HepG2 (cell line): ENCODE data around the gene LRRC45. TPM values are rescaled to one million over a fixed set of nuclear protein-coding genes. Genes with fewer than 3 reads are reported as not detected.

Source experiments
- ATRX ChIP-seq: sonication (generic); formaldehyde crosslinking; IDR thresholded peaks from 2 replicates; pipeline ENCODE4 v1.4.0; 2020; ENCODE audit warnings: missing genetic modification reagents, borderline replicate concordance
- ELF4 ChIP-seq: sonication (generic); formaldehyde crosslinking; IDR thresholded peaks from 2 replicates; pipeline ENCODE4 v1.5.0; 2020; ENCODE audit warnings: missing genetic modification reagents, mild to moderate bottlenecking, moderate library complexity, borderline replicate concordance
- ESRRA ChIP-seq: sonication (generic); formaldehyde crosslinking; IDR thresholded peaks from 2 replicates; pipeline ENCODE4 v1.5.1; 2020; ENCODE audit warnings: mild to moderate bottlenecking, low read depth, missing genetic modification reagents
- HOMEZ ChIP-seq: IDR thresholded peaks from 2 replicates; pipeline ENCODE4 v1.6.1; 2016; ENCODE audit warnings: low read depth
- MIXL1 ChIP-seq: IDR thresholded peaks from 2 replicates; pipeline ENCODE4 v1.6.1; 2016
- NFYC ChIP-seq: IDR thresholded peaks from 2 replicates; pipeline ENCODE4 v1.6.1; 2016; ENCODE audit warnings: missing genetic modification reagents, missing compliant biosample characterization
- RXRB ChIP-seq: IDR thresholded peaks from 2 replicates; pipeline ENCODE4 v1.6.1; 2016; ENCODE audit warnings: borderline replicate concordance, missing genetic modification reagents, missing compliant biosample characterization
- THYN1 ChIP-seq: sonication (generic); formaldehyde crosslinking; IDR thresholded peaks from 2 replicates; pipeline ENCODE4 v1.8.1; 2023; ENCODE audit warnings: low read depth, mild to moderate bottlenecking, moderate library complexity, missing genetic modification reagents, borderline replicate concordance
- TP53 ChIP-seq: sonication (generic); formaldehyde crosslinking; conservative IDR thresholded peaks from 2 replicates; pipeline ENCODE4 v1.4.0; 2020; ENCODE audit warnings: missing genetic modification reagents
- ZBTB25 ChIP-seq: IDR thresholded peaks from 2 replicates; pipeline ENCODE4 v1.6.1; 2018; ENCODE audit warnings: missing genetic modification reagents
- ZNF20 ChIP-seq: sonication (generic); formaldehyde crosslinking; IDR thresholded peaks from 2 replicates; pipeline ENCODE4 v1.4.0; 2020; ENCODE audit warnings: mild to moderate bottlenecking, moderate library complexity, missing genetic modification reagents
- ZNF225 ChIP-seq: sonication (generic); formaldehyde crosslinking; IDR thresholded peaks from 2 replicates; pipeline ENCODE4 v1.4.0; 2020; ENCODE audit warnings: mild to moderate bottlenecking, missing genetic modification reagents
- ZNF556 ChIP-seq: sonication (generic); formaldehyde crosslinking; IDR thresholded peaks from 2 replicates; pipeline ENCODE4 v1.4.0; 2020; ENCODE audit warnings: mild to moderate bottlenecking, missing genetic modification reagents, borderline replicate concordance
- polyA plus RNA-seq, 8 experiments: library from polyadenylated mRNA; depleted of rRNA in 3 of 8; stranded (reverse) in 7 of 8; unstranded in 1 of 8; fragments of >200 nt; fragmentation: Illumina TruSeq in 4 of 8; extraction: Trizol in 4 of 8; gene quantifications; 2 replicates each; pipeline versions ENCODE4 v1.2.1 to v1.2.3, GENCODE V29; 2011 to 2016; ENCODE audit warnings: low read depth in 4 of 8, missing spikeins in 1 of 8, mixed read lengths in 1 of 8; ENCODE audit not compliant: insufficient read depth in 1 of 8
- total RNA-seq, 5 experiments: library from RNA; depleted of rRNA; stranded (reverse); fragments of >200 nt; fragmentation: Illumina TruSeq; extraction: Trizol; gene quantifications; 2 replicates each; pipeline ENCODE4 v1.2.3, GENCODE V29; 2016; ENCODE audit warnings: low read depth in 1 of 5
- TF ChIP-seq, protein P1 (sequence below): sonication (generic); formaldehyde crosslinking; IDR thresholded peaks from 2 replicates; pipeline ENCODE4 v1.4.0; 2020; ENCODE audit warnings: mild to moderate bottlenecking, missing genetic modification reagents
- TF ChIP-seq, protein P2 (sequence below): sonication (generic); formaldehyde crosslinking; IDR thresholded peaks from 2 replicates; pipeline ENCODE4 v1.4.0; 2020; ENCODE audit warnings: mild to moderate bottlenecking, missing genetic modification reagents

Gene LRRC45
- total and polyA plus RNA-seq, 2 of the 13 experiments (the other 11 are each of a cell fraction or from before 2014, with no cell fraction given) = 11.6 to 48.1 TPM

DNA sequence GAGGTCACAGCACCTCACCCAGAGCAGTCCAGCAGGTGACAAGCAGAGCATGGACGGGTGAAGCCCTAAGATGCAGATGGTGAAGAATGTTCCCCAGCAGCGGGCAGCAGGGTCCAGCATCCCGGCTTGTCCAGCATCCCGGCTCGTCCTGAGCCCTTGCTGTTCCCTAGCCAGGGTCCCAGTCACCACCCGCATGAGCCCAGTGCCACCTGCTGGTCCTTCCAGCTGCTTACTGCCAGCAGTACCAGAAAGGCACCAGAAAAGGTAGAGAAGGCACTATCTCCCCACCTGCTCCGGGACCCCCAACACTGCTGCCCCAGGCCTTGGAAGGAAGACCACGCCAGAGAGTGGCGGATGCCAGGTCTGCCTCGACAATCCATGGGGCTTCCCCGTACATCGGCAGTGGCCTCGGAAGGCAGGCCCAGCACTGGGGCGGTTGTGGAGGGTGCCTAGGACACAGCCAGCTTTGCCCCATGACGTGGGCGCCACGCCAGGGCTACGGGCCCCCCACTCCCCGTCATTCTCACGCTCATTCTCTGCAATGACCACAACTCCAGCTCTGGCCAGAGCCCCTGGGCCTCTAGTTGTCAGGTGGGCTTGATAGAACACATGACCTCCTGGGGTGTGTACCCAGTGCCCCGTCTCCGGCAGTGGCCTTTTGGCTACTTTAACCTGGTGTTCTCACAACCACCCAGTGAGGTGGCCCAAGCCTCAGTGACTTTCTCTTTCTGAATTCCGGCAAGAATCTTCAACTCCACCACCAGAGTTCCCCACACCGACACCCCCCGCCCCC, 1.8 kb upstream of the LRRC45 start (continued):
- TF ChIP-seq TP53 (CRISPR knock-in tag) = peak; percentile 73; the same call in 1 of the 2 replicates
- TF ChIP-seq RXRB (CRISPR knock-in tag) = peak; percentile 65
- no peak; the same call in 1 of the 2 replicates for TF ChIP-seq MIXL1 (CRISPR knock-in tag)
- no peak for TF ChIP-seq ELF4 (CRISPR knock-in tag)
- TF ChIP-seq, protein P1, sequence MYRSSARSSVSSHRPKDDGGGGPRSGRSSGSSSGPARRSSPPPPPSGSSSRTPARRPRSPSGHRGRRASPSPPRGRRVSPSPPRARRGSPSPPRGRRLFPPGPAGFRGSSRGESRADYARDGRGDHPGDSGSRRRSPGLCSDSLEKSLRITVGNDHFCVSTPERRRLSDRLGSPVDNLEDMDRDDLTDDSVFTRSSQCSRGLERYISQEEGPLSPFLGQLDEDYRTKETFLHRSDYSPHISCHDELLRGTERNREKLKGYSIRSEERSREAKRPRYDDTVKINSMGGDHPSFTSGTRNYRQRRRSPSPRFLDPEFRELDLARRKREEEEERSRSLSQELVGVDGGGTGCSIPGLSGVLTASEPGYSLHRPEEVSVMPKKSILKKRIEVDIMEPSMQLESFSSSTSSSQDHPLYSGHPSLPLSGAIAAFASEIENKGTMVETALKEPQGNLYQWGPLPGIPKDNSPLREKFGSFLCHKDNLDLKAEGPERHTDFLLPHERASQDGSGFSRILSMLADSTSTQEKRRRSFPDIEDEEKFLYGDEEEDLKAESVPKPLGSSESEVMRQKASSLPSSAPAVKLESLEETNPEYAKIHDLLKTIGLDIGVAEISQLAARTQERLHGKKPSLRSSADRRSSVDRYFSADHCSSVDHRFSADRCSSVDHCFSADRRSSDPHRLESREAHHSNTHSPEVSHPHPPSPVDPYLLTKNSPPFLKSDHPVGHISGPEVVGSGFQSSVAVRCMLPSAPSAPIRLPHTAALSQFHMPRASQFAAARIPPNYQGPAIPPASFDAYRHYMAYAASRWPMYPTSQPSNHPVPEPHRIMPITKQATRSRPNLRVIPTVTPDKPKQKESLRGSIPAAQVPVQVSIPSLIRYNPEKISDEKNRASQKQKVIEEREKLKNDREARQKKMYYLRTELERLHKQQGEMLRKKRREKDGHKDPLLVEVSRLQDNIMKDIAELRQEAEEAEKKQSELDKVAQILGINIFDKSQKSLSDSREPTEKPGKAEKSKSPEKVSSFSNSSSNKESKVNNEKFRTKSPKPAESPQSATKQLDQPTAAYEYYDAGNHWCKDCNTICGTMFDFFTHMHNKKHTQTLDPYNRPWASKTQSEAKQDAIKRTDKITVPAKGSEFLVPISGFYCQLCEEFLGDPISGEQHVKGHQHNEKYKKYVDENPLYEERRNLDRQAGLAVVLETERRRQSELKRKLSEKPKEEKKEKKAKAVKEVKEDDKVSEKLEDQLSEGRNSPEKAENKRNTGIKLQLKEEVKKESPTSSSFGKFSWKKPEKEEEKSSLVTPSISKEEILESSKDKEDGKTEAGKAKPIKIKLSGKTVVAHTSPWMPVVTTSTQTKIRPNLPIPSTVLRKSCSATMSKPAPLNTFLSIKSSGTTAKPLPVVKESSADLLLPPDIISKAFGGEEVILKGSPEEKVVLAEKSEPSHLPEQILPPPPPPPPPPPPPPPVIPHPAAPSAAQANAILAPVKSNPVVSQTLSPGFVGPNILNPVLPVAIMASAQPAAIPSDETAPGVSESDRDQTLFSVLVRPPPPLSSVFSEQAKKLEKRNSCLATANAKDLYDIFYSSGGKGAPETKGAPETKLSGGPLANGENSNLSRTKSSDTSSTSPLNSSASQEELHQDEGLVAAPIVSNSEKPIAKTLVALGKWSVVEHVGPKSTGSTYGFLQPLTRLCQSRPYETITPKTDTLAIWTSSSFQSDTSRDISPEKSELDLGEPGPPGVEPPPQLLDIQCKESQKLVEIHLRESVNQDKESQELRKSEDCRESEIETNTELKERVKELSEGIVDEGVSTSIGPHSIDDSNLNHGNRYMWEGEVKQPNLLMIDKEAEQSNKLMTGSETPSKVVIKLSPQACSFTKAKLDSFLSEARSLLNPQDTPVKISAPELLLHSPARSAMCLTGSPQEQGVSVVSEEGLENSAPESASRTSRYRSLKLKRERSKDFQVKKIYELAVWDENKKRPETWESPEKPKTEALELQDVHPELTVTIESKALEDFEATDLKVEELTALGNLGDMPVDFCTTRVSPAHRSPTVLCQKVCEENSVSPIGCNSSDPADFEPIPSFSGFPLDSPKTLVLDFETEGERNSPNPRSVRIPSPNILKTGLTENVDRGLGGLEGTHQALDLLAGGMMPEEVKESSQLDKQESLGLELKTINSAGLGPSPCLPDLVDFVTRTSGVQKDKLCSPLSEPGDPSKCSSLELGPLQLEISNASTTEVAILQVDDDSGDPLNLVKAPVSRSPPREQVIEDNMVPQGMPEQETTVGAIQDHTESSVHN (CRISPR knock-in tag) = peak; percentile 70; the same call in 1 of the 2 replicates
- no peak for TF ChIP-seq ZNF556 (CRISPR knock-in tag)
- no peak; the same call in 1 of the 2 replicates for TF ChIP-seq HOMEZ
- TF ChIP-seq ZNF225 (CRISPR knock-in tag) = 0 out of 2 replicates have a peak, but pooled peaks have one; percentile 57
- no peak; the same call in 1 of the 2 replicates for TF ChIP-seq ESRRA
- peak; percentile 42; the same call in 1 of the 2 replicates for TF ChIP-seq NFYC (CRISPR knock-in tag)
- TF ChIP-seq THYN1 (CRISPR knock-in tag) = no peak; the same call in 1 of the 2 replicates
- no peak for TF ChIP-seq ATRX (CRISPR knock-in tag)
- TF ChIP-seq ZNF20 (CRISPR knock-in tag) = no peak
- TF ChIP-seq, protein P2, sequence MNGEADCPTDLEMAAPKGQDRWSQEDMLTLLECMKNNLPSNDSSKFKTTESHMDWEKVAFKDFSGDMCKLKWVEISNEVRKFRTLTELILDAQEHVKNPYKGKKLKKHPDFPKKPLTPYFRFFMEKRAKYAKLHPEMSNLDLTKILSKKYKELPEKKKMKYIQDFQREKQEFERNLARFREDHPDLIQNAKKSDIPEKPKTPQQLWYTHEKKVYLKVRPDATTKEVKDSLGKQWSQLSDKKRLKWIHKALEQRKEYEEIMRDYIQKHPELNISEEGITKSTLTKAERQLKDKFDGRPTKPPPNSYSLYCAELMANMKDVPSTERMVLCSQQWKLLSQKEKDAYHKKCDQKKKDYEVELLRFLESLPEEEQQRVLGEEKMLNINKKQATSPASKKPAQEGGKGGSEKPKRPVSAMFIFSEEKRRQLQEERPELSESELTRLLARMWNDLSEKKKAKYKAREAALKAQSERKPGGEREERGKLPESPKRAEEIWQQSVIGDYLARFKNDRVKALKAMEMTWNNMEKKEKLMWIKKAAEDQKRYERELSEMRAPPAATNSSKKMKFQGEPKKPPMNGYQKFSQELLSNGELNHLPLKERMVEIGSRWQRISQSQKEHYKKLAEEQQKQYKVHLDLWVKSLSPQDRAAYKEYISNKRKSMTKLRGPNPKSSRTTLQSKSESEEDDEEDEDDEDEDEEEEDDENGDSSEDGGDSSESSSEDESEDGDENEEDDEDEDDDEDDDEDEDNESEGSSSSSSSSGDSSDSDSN (CRISPR knock-in tag) = peak; percentile 74
- no peak for TF ChIP-seq ZBTB25 (CRISPR knock-in tag)
